ENCODE data around the gene HNRNPA2B1. TPM values are rescaled to one million over a fixed set of nuclear protein-coding genes. Genes with fewer than 3 reads are reported as not detected.
A peak's percentile ranks its signal among the peaks of the same experiment; 100 is the strongest.

HNRNPA2B1 gene
- total RNA-seq, 2 donors from 2014 or later = 913 to 1,007 TPM

- H3K27me3 Mint-ChIP-seq (ENCODE audit: insufficient read depth) = no peaks in the 10 kb centered on the region
- Histone ChIP-seq H3K9ac (ENCODE audit: extremely low read depth, low read length, poor library complexity, severe bottlenecking) (peak overlapping the region; percentile 98), H3K9me3 (ENCODE audit: control insufficient read depth, low read length) (no peaks in the 10 kb centered on the region), H3K27ac (ENCODE audit: low read depth, low read length) (no peak overlapping the region), H3K36me3 (ENCODE audit: control insufficient read depth, insufficient read depth, low read length) (peaks cover 57% of the 10 kb centered on the region), H3K4me1 (ENCODE audit: control insufficient read depth, insufficient read depth, low read length) (no peaks in the 10 kb centered on the region), H3K27me3 (ENCODE audit: control insufficient read depth, insufficient read depth, low read length, poor library complexity, severe bottlenecking) (no peaks in the 10 kb centered on the region), H3K4me3 (ENCODE audit: low read length) (peak overlapping the region; percentile 98)
- no peaks in the 10 kb centered on the region for H3K9me3 Mint-ChIP-seq
- no peak for DNase-seq
- peak overlapping the region; percentile 93 for H3K27ac Mint-ChIP-seq
- no peak for TF ChIP-seq CTCF (conservative IDR thresholded peaks at IDR 0.05)
- peak overlapping the region; percentile 100 for H3K4me3 Mint-ChIP-seq
- WGBS, 2 experiments (ENCODE audit: insufficient coverage in 1 of 2, insufficient read length in 1 of 2) = 0% methylated on average over 2 of the region's 2 CpGs; no CpG with 5 or more reads in 1 of the 2 experiments
- H3K4me1 Mint-ChIP-seq = peaks cover 18% of the 10 kb centered on the region
- H3K36me3 Mint-ChIP-seq (ENCODE audit: low read depth) = peaks cover 72% of the 10 kb centered on the region
These were observed 2.5 kb upstream of the HNRNPA2B1 start for GRCh38 chr7:26203016-26203415.

DNA sequence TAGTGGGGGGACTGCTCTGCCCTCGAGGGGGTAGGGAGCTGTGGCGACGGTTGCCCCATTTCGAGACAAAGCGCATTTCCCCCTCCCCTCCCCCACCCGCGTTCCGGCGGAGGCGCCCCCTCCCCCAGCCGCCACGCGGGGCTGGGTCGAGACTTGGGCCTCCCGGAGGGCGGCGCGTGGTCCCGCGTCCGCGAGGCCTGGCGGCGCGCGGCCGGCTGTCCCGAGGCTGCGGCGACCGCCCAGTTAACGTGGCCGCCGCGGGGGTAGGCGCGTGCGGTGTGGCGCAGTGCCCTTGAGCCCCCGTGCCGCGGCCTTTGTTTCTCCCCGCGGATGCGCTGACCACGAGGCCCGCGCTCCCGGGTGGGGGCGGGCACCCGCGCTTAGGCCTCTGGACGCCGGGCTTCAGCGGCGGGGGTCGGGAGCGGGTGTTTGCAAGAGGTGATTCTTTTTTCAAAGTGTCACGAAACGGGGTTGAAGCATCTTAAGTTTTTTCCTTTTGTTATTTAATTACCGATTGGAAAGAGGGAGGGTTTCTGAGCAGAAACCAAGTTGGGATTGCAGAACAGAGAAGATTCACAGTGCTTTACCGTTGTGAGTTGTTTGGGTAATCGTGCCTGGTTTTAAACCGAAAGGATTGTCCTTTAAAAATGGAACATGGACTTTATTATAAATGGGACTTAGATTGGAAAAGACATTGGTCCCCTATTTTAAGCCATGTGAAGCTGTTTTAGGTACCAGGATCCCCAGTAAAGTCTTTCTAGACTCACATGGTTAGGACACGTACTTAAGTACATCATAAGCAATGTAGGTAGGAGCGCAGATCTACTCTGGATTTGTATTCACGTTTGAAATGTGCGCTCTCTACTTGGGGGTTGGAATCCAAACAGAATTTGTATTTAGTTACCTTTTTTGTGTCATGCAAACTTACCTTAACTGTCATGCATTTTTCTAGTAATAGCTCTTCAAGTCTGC, 1.8 kb upstream of the HNRNPA2B1 start:
- no peaks in the 10 kb centered on the region for H3K4me1 ChIP-seq (ENCODE audit: control insufficient read depth, insufficient read depth, low read length)
- peaks cover 20% of the 10 kb centered on the region for H3K4me1 Mint-ChIP-seq
- no peak for DNase-seq
- H3K4me3 Mint-ChIP-seq = peak overlapping the region; percentile 100
- peaks cover 55% of the 10 kb centered on the region for H3K36me3 ChIP-seq (ENCODE audit: control insufficient read depth, insufficient read depth, low read length)
- peak; percentile 8 for TF ChIP-seq CTCF (conservative IDR thresholded peaks at IDR 0.05)
- H3K27ac Mint-ChIP-seq = peak overlapping the region; percentile 93
- H3K27me3 Mint-ChIP-seq (ENCODE audit: insufficient read depth) = no peaks in the 10 kb centered on the region
- H3K9ac ChIP-seq (ENCODE audit: extremely low read depth, low read length, poor library complexity, severe bottlenecking) = peak overlapping the region; percentile 98
- peaks cover 71% of the 10 kb centered on the region for H3K36me3 Mint-ChIP-seq (ENCODE audit: low read depth)
- H3K27me3 ChIP-seq (ENCODE audit: control insufficient read depth, insufficient read depth, low read length, poor library complexity, severe bottlenecking) = no peaks in the 10 kb centered on the region
- H3K9me3 Mint-ChIP-seq = no peaks in the 10 kb centered on the region
- peak overlapping the region; percentile 98 for H3K4me3 ChIP-seq (ENCODE audit: low read length)
- peak overlapping the region; percentile 99 for H3K27ac ChIP-seq (ENCODE audit: low read depth, low read length)
- 0 to 1% methylated on average over 15 to 68 of the region's 68 CpGs for WGBS, 2 experiments (ENCODE audit: insufficient coverage in 1 of 2, insufficient read length in 1 of 2)
- H3K9me3 ChIP-seq (ENCODE audit: control insufficient read depth, low read length) = no peaks in the 10 kb centered on the region

- no peaks in the 10 kb centered on the region for H3K9me3 Mint-ChIP-seq
These were observed 887 bp upstream of the HNRNPA2B1 start, which contains the start of gene CBX3 for GRCh38 chr7:26201247-26202018. CBX3 (plus strand) TSS chr7:26201745; CDS start chr7:26202999, 1,254 bp downstream.

More at GRCh38 chr7:26201247-26202018, 887 bp upstream of the HNRNPA2B1 start, which contains the start of gene CBX3:
- Histone ChIP-seq H3K36me3 (ENCODE audit: control insufficient read depth, insufficient read depth, low read length) (peaks cover 55% of the 10 kb centered on the region), H3K9me3 (ENCODE audit: control insufficient read depth, low read length) (no peaks in the 10 kb centered on the region), H3K4me1 (ENCODE audit: control insufficient read depth, insufficient read depth, low read length) (no peaks in the 10 kb centered on the region), H3K27me3 (ENCODE audit: control insufficient read depth, insufficient read depth, low read length, poor library complexity, severe bottlenecking) (no peaks in the 10 kb centered on the region), H3K27ac (ENCODE audit: low read depth, low read length) (peak within 1 kb of the TSS; percentile 99), H3K4me3 (ENCODE audit: low read length) (peak within 1 kb of the TSS; percentile 98), H3K9ac (ENCODE audit: extremely low read depth, low read length, poor library complexity, severe bottlenecking) (peak within 1 kb of the TSS; percentile 100)
- H3K27me3 Mint-ChIP-seq (ENCODE audit: insufficient read depth) = no peaks in the 10 kb centered on the region
- peak; percentile 98 for DNase-seq
- peak within 1 kb of the TSS; percentile 100 for H3K4me3 Mint-ChIP-seq
- H3K36me3 Mint-ChIP-seq (ENCODE audit: low read depth) = peaks cover 72% of the 10 kb centered on the region
- TF ChIP-seq CTCF (conservative IDR thresholded peaks at IDR 0.05) = no peak
- 0% methylated on average over 2 to 72 of the region's 86 CpGs for WGBS, 2 experiments (ENCODE audit: insufficient coverage in 1 of 2, insufficient read length in 1 of 2)
- H3K4me1 Mint-ChIP-seq = peaks cover 29% of the 10 kb centered on the region
- H3K27ac Mint-ChIP-seq = peak within 1 kb of the TSS; percentile 100

All from endodermal cell (in vitro differentiated cells).